Stimulated activated CD4-positive, alpha-beta T cell treated with anti-CD3 and anti-CD28 coated beads, Interleukin-15, amount 100 ng/mL, for 1 hour (primary cell): ENCODE results near the gene GPRC5C.
A peak's percentile ranks its signal among the peaks of the same experiment; 100 is the strongest.

Experiments used
- DNase-seq, 2 donors: peaks; one replicate each; pipeline ENCODE4 v3.0.0-alpha.2; 2020; ENCODE audit warnings: low read depth in 1 of 2, low spot score in 1 of 2

The GPRC5C gene

DNA sequence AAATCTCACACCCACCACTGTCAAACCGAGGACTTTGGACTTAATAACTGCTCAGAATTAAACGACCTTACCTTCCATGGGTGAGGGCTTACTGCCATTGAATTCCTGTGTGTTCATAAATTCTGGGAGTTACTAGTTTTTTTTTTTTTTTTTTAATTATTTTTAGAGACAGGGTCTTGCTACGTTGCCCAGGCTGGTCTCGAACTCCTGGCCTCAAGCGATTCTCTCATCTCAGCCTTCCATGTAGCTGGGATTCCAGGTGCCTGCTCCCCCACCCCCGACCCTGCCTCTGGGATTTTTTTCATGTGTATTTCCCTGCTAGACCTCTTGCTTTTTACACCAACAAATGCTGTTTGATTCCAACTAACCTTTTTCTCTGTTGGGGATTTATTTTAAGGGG lies 19.7 kb downstream of the GPRC5C start:
- no peak for DNase-seq

DNA sequence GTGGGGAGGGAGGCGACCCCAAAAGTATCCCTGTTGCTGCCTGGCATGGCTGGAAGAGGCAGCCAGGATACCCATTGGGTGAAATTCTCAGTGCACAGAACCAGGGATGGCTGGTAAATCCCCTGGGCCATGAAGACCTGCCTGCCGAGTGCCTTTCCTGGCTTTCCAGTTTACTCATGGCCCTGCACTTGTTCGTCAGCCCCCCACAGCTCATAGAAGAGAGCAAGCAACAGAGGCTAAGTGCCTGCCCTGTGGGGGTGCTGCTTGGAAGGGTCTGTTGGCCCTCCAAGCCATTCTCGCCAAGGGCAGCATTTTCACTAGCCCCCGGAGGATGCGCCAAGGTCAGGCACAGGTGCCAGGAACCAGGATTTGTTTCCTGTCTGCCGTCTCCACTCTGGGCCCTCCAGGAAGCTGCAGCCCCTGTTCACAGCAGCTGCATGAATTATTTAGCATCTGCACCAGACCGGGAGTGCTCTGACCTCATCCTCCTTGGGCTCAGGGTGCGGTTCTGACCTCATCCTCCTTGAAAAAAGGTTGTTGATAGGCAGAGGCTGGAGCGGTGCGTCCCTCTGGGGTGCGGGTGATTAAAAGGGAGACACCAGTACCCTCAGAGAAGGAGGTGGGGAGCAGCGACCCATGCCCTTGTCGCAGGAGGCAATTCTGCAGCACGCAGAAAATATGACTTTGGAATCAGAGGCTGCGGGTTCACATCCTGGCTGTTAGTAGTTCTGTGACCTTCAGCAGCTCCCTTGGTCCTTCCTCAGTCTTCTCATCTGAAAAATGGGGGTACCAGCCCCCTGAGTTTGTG lies 20.3 kb downstream of the GPRC5C start:
- DNase-seq = no peak

DNA sequence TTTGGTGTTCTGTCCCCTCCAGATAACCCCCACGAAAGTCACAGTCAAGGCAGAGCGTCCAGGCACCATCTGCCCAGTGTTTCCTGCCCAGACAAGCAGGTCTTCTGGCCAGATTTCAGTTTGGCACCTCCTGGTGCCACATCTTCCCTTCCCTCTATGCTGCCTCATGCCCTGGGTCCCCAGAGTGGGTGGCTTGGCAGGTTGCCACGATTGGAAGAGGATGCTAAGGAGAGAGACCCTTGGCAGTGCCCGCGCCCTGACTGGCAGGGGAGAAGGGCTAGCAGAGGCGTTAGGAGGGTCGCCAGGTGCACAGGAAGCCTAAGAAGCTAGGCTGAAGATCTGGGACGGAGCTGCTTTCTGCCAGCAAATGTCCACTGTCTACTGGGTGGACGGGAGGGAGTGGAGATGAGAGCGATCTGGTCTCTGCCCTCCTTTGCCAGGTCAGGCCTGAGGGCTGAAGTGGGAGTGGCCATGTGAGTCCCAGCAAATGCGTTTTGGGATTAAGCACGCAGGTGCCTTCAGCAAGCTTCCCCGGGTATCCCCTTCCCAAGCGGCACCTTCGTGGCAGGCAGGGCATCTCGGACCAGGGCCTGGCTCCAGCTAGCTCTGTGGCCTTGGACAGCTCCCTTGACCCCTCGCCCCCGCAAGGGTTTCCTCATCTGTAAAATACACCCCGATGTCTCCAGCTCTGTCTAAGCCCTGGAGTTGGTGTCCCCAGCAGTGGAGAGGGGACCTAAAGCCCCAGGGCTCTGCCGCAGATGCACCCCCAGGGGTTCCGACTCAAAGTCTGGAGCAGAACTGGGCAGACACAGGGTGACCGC lies 21.2 kb downstream of the GPRC5C start:
- DNase-seq = no peak

DNA sequence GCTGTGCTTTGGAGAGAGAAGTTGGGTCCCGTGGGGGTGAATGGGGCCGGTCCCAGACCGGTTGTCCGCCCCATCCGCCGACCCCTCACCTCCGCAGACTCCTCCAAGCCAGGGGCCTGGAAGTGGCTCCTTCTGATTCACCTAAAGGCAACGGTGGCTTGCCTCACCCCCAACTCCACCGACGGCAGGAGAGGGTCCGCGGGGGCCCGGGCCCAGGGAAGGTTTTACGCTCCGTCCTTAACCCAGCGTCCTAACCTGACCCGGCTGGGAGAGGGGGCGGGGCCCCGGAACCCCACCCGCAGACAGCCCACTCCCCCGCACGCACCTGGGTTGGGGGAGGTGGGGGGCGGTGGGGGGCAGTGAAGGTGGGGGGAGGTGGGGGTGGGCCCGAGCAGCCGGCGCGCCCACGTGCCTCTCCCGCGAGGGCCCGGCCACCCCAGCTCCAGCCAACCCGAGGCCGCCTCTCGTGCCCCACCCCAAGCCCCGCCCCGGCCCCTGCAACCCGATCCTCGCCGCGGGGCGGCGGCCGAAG lies 21.8 kb downstream of the GPRC5C start:
- DNase-seq = peak; percentile 39 to 59

- no peak for DNase-seq
Observed at GRCh38 chr17:74454197-74455024, 22.5 kb downstream of the GPRC5C start.

DNA sequence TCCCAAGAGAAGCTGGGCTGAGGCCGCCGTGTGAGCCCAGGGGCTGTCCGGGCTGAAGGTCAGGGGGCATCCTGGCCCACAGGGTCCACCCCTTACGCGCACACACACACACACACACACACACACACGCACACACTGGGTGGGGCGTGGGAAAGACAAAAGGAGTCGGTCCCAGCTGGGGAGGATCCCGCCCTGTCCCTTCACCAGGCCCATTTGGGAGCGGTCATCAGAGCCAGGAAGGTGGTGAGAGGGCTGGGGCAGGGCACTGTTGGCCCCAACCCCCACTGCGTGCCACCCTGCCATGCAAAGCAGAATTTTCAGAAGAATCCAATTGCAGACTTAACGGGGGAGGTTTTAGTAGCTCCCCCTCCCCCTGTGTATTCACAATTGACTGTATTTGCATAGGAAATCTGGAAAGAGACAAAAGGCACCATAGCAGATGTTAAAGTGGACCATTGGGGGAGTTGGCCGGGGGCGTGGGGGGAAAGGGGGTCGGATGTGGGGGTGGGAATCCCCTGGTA lies 23.2 kb downstream of the GPRC5C start:
- no peak for DNase-seq

- DNase-seq = no peak
Observed at GRCh38 chr17:74455821-74456220, 23.9 kb downstream of the GPRC5C start.

DNA sequence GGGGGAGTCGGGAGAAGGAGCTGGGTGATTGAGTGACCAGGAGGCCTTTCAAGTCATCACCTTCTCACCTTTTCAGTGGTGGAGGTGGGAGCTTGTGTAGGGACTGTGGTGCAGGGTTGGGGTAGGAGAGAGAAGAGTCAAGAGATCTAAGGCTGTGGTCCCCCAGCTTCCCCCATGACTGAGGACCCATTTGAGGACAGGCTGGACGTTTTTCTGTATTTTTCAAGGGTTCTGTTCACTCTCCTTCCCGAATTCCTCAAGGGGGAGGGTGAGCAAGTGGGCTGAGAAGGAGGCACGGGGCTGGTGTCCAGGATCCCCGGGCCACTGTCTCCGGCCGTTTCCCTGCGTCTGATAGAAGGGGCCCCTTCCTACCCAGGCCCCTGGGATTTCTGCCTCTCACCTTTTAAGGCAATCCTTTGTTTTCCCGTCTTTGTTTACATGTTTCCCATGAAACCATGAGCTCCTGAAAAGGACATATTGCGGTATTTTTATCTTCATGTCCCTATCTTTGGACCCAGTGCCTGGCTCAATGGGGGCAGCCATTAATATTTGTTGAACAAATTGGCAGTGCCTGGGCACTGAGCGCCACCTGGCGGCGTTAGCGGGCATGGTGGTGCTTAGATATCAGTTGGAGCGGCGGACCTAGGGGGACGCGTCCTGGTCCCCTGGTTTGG lies 25.4 kb downstream of the GPRC5C start:
- peak; percentile 48 to 66 for DNase-seq

DNA sequence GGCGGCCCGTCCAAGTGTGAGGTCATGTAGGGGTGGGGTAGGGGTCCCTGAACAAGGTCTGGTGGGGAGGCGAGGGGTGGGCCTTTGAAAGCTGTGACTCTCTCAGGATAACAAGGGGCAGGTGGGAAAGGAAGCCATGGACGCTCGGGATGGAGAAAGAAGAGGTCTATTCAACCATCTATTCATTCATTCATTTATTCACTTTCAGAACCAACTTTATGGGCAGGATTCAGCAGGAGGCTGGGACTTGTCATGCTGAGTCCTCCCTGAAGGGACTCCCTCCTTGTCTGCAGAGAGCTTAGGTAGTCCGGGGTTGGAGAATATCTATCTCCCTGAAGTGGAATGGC lies 25.9 kb downstream of the GPRC5C start:
- no peak for DNase-seq

DNA sequence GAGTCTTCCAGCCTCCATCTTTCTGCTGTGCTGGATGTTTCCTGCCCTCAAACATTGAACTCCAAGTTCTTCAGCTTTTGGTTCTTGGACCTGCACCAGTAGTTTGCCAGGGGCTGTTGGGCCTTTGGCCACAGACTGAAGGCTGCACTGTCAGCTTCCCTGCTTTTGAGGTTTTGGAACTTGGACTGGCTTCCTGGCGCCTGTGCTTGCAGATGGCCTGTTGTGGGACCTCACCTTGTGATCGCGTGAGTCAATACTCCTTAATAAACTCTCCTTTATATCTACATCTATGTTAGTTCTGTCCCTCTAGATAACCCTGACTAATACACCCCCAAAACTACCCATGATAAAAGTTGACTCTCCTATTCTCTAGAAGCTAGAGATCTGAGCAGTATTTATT lies 26.9 kb downstream of the GPRC5C start:
- DNase-seq = no peak

DNA sequence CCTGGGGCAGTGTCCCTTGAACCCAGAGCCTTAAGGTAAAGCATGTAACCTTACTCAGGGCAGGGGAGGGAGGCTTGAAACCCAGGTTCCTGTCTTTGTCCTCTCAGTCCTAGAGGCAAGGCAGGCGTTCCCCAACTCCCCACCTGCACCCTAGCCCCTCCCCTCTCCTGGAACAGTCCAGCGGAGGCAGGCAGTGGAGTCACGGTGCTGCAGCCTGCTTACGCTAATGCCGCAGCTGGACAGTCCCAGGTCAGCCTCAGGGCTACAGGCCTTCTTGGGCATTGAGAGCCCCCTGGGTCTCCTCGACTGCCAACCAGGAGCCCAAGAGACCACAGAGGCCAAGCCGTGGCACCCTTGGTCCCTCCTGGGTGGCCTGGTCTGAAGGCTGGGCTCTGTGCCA lies 27.7 kb downstream of the GPRC5C start:
- DNase-seq = no peak

- no peak for DNase-seq
Observed at GRCh38 chr17:74460241-74460640, 28.4 kb downstream of the GPRC5C start.

- no peak for DNase-seq
Observed at GRCh38 chr17:74460996-74461395, 29.1 kb downstream of the GPRC5C start.

- DNase-seq = no peak
Observed at GRCh38 chr17:74461611-74462010, 29.7 kb downstream of the GPRC5C start.

DNA sequence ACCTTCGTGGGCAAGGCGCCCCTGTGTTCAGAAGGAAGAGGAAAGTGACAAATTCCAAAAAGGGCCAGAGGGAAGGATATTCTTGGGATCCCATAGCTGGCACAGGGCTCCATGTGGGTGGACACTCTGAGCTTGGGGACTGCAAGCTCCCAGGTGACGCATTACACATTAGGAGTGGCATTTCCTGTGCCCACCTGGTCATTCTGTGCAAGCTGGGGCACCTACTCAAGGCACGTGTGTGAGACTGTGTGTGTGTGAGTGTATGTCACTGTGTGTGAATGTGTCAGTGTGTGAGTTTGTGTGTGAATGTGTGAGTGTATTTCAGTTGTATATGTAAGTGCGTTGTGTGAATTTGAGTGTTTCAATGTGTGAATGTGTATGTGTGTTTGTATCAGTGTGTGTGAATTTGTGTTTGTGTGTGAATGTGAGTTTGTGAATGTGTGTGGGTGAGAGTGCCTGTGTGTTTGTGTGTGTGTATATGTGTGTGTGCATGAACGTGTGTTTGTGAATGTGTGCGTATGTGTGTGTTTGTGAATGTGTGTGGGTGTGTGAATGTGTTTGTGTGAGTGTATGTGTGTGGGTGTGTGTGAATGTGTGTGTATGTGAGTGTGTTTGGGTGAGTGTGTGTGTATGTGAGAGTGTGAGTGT lies 33.0 kb downstream of the GPRC5C start:
- DNase-seq = no peak

DNA sequence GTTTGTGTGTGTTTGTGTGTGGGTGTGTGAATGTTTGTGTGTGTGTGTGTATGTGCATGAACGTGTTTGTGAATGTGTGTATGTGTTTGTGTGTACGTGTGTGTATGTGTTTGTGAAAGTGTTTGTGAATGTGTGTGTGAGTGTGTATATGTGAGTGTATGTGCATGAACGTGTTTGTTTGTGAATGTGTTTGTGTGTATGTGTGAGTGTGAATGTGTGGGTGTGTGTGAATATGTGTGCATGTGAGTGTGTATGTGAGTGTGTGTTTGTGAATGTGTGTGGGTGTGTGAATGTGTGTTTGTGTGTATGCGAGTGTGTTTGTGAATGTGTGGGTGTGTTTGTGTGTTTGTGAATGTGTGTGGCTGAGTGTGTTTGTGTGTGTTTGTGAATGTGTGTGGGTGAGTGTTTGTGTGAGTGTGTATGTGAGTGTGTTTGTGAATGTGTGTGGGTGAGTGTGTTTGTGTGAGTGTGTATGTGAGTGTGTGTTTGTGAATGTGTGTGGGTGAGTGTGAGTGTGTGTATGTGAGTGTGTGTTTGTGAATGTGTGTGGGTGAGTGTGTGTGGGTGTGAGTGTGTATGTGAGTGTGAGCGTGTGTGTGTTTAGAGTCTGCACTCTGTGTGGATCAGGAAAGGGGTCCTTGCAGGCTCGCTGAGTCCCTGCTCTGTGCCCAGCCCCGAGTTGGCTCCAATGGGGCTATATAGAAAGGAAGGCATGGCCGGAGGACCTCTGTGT lies 33.7 kb downstream of the GPRC5C start:
- no peak for DNase-seq

DNA sequence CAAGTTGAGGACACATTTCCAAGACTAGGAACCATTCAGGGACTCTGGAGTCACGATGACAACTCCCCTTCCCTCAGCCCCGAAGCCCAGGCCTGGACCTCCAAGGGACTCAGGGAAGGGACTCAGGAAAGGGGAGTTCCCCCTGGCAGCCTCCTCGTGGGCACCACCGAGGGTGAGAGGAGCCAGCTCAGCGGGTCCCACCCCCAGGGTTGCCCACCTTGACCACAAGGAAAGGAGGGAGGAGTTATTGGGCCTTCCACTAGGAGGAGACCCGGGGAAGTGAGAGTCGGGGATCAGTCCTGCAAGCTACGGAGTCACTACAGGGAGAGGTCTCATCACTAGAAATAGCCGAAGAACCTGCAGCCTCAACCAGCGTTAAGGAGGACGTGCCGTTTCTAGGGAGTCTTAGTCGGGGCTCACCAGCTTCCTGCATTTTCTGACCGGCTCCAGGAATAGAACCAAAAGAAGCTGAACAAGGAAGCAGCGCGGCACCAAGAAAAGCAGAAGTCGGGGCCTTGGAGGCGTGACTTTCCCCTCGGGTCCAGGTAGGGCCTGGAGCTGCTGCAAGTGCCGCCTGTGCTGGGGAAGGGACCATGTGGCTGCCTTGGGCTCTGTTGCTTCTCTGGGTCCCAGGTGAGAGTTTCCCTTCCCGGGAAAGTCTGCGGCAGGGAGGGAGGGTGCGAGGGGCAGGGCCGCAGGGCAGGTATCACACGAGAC lies 34.4 kb downstream of the GPRC5C start, which contains the start of gene CD300A:
Gene CD300A, plus strand, starts transcription at position 524 of the 717 bp plus-strand sequence. Its CDS starts 70 bp downstream, at position 594.
- no peak for DNase-seq

GRCh38 chr17:74466828-74467184 lies 34.9 kb downstream of the GPRC5C start:
- no peak for DNase-seq
